ENCODE results near the gene LSM4. TPM values are rescaled to one million over a fixed set of nuclear protein-coding genes. Genes with fewer than 3 reads are reported as not detected.

Gene LSM4
- polyA plus RNA-seq, 1 experiment = 94.7 TPM

GRCh38 chr19:18340990-18341868 lies 18.4 kb upstream of the LSM4 start:
- H3K4me3 ChIP-seq (ENCODE audit: low read depth, low read length) = peak overlapping the region; percentile 83
- no peak for DNase-seq (ENCODE audit: low read depth)
- H3K36me3 ChIP-seq (ENCODE audit: control insufficient read depth, insufficient read depth, low read length) = peaks cover 4% of the 10 kb centered on the region
- ChIA-PET POLR2A (no interaction called here), CTCF (interaction anchor here (0.6 to 5.0 kb wide), 4 partner anchors 9 to 120 kb away, joined by 3 to 25 read pairs (median 6); no protein-coding TSS in a partner anchor)
- no peaks in the 10 kb centered on the region; the same call in 1 of the 2 replicates for H3K27me3 ChIP-seq (ENCODE audit: control insufficient read depth, insufficient read depth, low read length)
- TF ChIP-seq, protein P1, sequence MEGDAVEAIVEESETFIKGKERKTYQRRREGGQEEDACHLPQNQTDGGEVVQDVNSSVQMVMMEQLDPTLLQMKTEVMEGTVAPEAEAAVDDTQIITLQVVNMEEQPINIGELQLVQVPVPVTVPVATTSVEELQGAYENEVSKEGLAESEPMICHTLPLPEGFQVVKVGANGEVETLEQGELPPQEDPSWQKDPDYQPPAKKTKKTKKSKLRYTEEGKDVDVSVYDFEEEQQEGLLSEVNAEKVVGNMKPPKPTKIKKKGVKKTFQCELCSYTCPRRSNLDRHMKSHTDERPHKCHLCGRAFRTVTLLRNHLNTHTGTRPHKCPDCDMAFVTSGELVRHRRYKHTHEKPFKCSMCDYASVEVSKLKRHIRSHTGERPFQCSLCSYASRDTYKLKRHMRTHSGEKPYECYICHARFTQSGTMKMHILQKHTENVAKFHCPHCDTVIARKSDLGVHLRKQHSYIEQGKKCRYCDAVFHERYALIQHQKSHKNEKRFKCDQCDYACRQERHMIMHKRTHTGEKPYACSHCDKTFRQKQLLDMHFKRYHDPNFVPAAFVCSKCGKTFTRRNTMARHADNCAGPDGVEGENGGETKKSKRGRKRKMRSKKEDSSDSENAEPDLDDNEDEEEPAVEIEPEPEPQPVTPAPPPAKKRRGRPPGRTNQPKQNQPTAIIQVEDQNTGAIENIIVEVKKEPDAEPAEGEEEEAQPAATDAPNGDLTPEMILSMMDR (IDR thresholded peaks at IDR 0.05; ENCODE audit: insufficient read depth, low read depth, low read length) = peak; percentile 23

DNA sequence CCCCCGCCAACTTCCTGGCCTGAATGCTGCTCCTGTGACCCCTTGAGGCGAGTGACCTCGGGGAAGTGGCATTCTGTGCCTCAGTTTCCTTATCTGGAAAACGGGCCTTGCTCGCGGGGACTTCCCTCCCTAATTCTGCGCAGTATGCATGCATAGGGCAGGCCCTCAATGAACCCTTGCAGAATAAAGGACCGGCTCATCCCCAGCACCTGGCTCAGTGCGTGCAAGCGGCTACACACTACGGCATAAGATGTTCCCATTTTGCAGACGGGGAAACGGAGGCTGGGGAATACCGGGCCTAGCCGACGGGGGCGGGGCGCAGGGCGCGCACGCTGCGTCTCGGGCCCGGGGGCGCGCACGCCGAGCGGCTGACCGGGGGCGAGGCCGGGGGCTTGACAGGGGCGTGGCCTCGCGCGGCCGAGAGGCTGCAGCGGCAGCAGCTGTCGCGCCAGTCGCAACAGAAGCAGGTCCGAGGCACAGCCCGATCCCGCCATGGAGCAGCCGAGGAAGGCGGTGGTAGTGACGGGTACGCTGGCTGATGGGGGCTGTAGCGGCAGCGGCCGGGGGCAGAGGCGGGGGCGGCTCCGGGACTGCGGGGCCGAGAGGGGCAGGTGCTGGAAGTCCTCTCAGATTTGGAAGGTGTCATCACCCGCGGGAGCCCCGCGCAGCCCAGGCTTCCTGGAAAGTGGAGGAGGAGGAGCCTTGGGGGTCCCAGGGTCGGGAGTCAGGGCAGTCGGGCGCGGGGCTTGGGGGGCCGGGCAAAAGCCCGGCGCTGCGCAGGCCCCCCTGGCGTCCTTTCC lies 17.5 kb upstream of the LSM4 start, which contains the start of gene PGPEP1:
PGPEP1 (plus strand) TSS at position 409 of the 800 bp plus-strand sequence; CDS start at position 493, 84 bp downstream.
- TF ChIP-seq, protein P1 (IDR thresholded peaks at IDR 0.05; ENCODE audit: insufficient read depth, low read depth, low read length) = no peak
- DNase-seq (ENCODE audit: low read depth) = no peak
- no peaks in the 10 kb centered on the region; the same call in 1 of the 2 replicates for H3K27me3 ChIP-seq (ENCODE audit: control insufficient read depth, insufficient read depth, low read length)
- ChIA-PET POLR2A (no interaction called here), CTCF (interaction anchor here (0.6 to 5.0 kb wide), 11 partner anchors 10 to 74 kb away, joined by 3 to 25 read pairs (median 3); partner anchors contain the start of gene JUND)
- H3K36me3 ChIP-seq (ENCODE audit: control insufficient read depth, insufficient read depth, low read length) = peaks cover 4% of the 10 kb centered on the region
- peak within 1 kb of the TSS; percentile 83 for H3K4me3 ChIP-seq (ENCODE audit: low read depth, low read length)

DNA sequence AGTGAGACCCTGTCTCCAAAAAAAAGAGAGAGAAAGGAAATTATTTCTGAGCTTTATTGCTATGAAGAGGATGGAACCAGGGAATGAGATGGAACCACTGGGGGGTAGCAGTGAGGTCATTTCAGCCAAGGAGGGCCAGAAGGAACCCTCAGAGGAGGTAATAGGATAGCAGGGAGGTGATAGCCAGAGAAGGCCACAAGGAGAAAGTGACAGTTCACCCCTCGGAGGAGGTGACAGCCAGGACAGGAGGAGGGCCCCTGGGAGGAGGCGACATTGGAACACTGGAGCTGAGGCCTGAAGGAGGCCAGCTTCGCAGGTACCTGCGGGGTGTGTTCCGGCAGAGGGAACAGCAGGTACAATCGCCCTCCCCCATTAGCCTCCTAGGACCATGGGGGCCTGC lies 16.8 kb upstream of the LSM4 start:
- ChIA-PET CTCF (interaction anchor here (0.6 to 5.0 kb wide), 16 partner anchors 10 to 259 kb away, joined by 3 to 25 read pairs (median 3); partner anchors contain the start of gene JUND), POLR2A (no interaction called here)
- Histone ChIP-seq H3K27me3 (ENCODE audit: control insufficient read depth, insufficient read depth, low read length) (no peaks in the 10 kb centered on the region; the same call in 1 of the 2 replicates), H3K4me3 (ENCODE audit: low read depth, low read length) (no peak overlapping the region), H3K36me3 (ENCODE audit: control insufficient read depth, insufficient read depth, low read length) (peaks cover 4% of the 10 kb centered on the region)
- TF ChIP-seq, protein P1 (IDR thresholded peaks at IDR 0.05; ENCODE audit: insufficient read depth, low read depth, low read length) = peak; percentile 26; the same call in 1 of the 2 replicates
- no peak for DNase-seq (ENCODE audit: low read depth)

DNA sequence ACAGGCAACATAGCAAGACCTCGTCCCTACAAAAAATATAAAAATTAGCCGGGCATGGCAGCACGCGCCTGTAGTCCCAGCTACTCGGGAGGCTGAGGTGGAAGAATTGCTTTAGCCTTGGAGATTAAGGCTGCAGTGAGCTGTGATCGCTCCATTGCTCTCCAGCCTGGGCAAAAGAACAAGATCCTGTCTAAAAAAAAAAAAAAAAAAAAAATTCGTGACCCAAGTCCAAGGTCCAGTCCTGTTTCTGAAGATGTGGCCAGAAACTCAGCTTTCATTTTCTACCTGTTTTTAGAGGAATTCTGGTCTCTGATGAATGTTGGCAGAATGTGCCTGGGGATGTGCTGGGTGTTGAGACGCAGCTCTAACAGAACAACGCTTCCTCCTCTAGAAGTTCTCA lies 15.7 kb upstream of the LSM4 start:
- ChIA-PET POLR2A (no interaction called here), CTCF (interaction anchor here (1.1 to 5.0 kb wide), 6 partner anchors 9 to 72 kb away, joined by 3 to 25 read pairs (median 12); no protein-coding TSS in a partner anchor)
- DNase-seq (ENCODE audit: low read depth) = no peak
- Histone ChIP-seq H3K27me3 (ENCODE audit: control insufficient read depth, insufficient read depth, low read length) (no peaks in the 10 kb centered on the region; the same call in 1 of the 2 replicates), H3K4me3 (ENCODE audit: low read depth, low read length) (no peak overlapping the region), H3K36me3 (ENCODE audit: control insufficient read depth, insufficient read depth, low read length) (peaks cover 4% of the 10 kb centered on the region)
- TF ChIP-seq, protein P1 (IDR thresholded peaks at IDR 0.05; ENCODE audit: insufficient read depth, low read depth, low read length) = no peak

Measured in BJ (cell line).